OCI-LY7 (cell line): ENCODE data around the gene MAML3. TPM values are rescaled to one million over a fixed set of nuclear protein-coding genes. Genes with fewer than 3 reads are reported as not detected.

Experiments
- BruUV-seq: library from RNA; stranded (reverse); fragments of 400-500 nt; replicated peaks from 2 replicates; lab custom pipeline; 2021; lab: Mats Ljungman, UMichigan
- CTCF ChIA-PET: fragments of 300-600 bp; sonication (Branson Sonifier 250); formaldehyde crosslinking; loops from one replicate; lab custom pipeline; 2022; ENCODE audit warnings: antibody characterized with exemption; ENCODE audit not compliant: unreplicated experiment; lab: Charles Lee
- POLR2A ChIA-PET: fragments of 300-600 bp; sonication (Branson Sonifier 250); formaldehyde crosslinking; loops from one replicate; lab custom pipeline; 2022; ENCODE audit warnings: antibody characterized with exemption; lab: Charles Lee
- DNase-seq: peaks from one replicate; pipeline ENCODE4 v3.0.0-alpha.2; 2015; ENCODE audit warnings: low spot score
- H2AFZ ChIP-seq: fragments of 200-600 bp; sonication (generic), shearing (Covaris generic); 2 replicates; pipeline ENCODE4 v1.6.1; 2014; ENCODE audit warnings: mild to moderate bottlenecking, antibody characterized with exemption, low read length, moderate library complexity
- H3K27ac ChIP-seq: fragments of 200-600 bp; sonication (generic); 2 replicates; pipeline ENCODE4 v1.5.1; 2014; ENCODE audit warnings: mixed run types, low read depth, mild to moderate bottlenecking, moderate library complexity, low read length, inconsistent platforms; ENCODE audit not compliant: poor library complexity, severe bottlenecking
- H3K36me3 ChIP-seq: fragments of 200-600 bp; sonication (generic); 2 replicates; pipeline ENCODE4 v1.6.1; 2014; ENCODE audit warnings: mild to moderate bottlenecking, antibody characterized with exemption, low read length, moderate library complexity, mixed read lengths; ENCODE audit not compliant: insufficient read depth
- H3K4me1 ChIP-seq: fragments of 200-600 bp; sonication (generic); 2 replicates; pipeline ENCODE4 v1.5.1; 2014; ENCODE audit warnings: mild to moderate bottlenecking, low read length; ENCODE audit not compliant: insufficient read depth, poor library complexity, severe bottlenecking
- H3K4me2 ChIP-seq: fragments of 200-600 bp; sonication (generic); 2 replicates; pipeline ENCODE4 v1.6.1; 2014; ENCODE audit warnings: mild to moderate bottlenecking, low read length
- H3K4me3 ChIP-seq: fragments of 200-600 bp; sonication (generic); 2 replicates; pipeline ENCODE4 v1.5.1; 2014; ENCODE audit warnings: mild to moderate bottlenecking, low read depth, low read length; ENCODE audit not compliant: poor library complexity, severe bottlenecking
- H3K79me2 ChIP-seq: fragments of 200-600 bp; sonication (generic); 2 replicates; pipeline ENCODE4 v1.6.1; 2016; ENCODE audit warnings: low read depth, mild to moderate bottlenecking, low read length, moderate library complexity, mixed read lengths; ENCODE audit not compliant: insufficient read depth
- H3K9me2 ChIP-seq: fragments of 200-600 bp; sonication (generic); 2 replicates; pipeline ENCODE4 v1.6.1; 2016; ENCODE audit warnings: mild to moderate bottlenecking, low read length, mixed read lengths; ENCODE audit not compliant: insufficient read depth
- H3K9me3 ChIP-seq: fragments of 200-600 bp; sonication (generic); 2 replicates; pipeline ENCODE4 v1.6.1; 2014; ENCODE audit warnings: mild to moderate bottlenecking, mixed run types, low read length, mixed read lengths
- H4K20me1 ChIP-seq: fragments of 200-600 bp; sonication (generic); 2 replicates; pipeline ENCODE4 v1.6.1; 2014; ENCODE audit warnings: mild to moderate bottlenecking, antibody characterized with exemption, low read length, moderate library complexity, mixed read lengths; ENCODE audit not compliant: insufficient read depth
- EZH2phosphoT487 ChIP-seq: fragments of 200-600 bp; sonication (generic); IDR thresholded peaks from 2 replicates; pipeline ENCODE4 v1.6.1; 2018; ENCODE audit warnings: low read depth, borderline replicate concordance, mild to moderate bottlenecking, mixed run types, antibody characterized with exemption, low read length, moderate library complexity, mixed read lengths
- intact Hi-C: fragments of 100-400 bp; cut with micrococcal nuclease; formaldehyde crosslinking; loops from one replicate; pipeline ENCODE4 v1.10.0; 2022; ENCODE audit not compliant: unreplicated experiment
- total RNA-seq, 2 experiments: library from RNA; depleted of rRNA in 1 of 2; stranded (reverse); fragments of >200 nt in 1 of 2; shearing (Covaris generic) in 1 of 2; gene quantifications; 2 replicates each; pipeline ENCODE4 v1.2.3, GENCODE V29; 2014 to 2022
- TF ChIP-seq, protein P1 (sequence below): fragments of 200-600 bp; sonication (generic); conservative IDR thresholded peaks from 2 replicates; pipeline ENCODE4 v1.5.1; 2014; ENCODE audit warnings: mild to moderate bottlenecking, antibody characterized with exemption, low read length, moderate library complexity, mixed read lengths

MAML3 gene
- total RNA-seq, 2 experiments from 2014 or later = 0.80 to 1.2 TPM

DNA sequence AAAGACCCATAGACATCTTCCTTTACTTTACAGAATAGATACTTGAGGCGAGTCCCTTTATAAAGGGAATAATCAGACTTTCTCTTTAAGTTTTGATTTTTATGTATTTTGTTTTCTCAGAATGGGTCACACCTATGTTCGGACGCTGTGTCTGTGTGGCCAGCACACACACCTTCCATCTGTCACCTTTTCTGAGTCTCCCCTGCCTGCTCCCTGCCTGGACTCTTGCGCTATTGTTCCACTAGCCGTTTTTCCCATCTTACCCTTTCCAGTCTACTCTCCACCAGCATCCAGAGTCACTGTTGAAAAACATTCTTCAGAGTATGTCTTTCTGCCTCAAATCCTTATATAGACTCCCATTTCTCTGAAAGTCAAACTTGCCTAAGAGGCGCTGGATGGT is 236.1 kb downstream of the MAML3 start:
- Histone ChIP-seq H3K4me1 (no peaks in the 10 kb centered on the region), H3K27ac (no peak overlapping the region), H3K9me3 (no peaks in the 10 kb centered on the region), H3K79me2 (no peaks in the 10 kb centered on the region), H3K4me2 (no peak overlapping the region), H3K9me2 (no peaks in the 10 kb centered on the region), H2AFZ (no peak overlapping the region), H3K36me3 (no peaks in the 10 kb centered on the region), H3K4me3 (no peak overlapping the region), H4K20me1 (no peaks in the 10 kb centered on the region)
- intact Hi-C loops = no loop called here
- TF ChIP-seq, protein P1, sequence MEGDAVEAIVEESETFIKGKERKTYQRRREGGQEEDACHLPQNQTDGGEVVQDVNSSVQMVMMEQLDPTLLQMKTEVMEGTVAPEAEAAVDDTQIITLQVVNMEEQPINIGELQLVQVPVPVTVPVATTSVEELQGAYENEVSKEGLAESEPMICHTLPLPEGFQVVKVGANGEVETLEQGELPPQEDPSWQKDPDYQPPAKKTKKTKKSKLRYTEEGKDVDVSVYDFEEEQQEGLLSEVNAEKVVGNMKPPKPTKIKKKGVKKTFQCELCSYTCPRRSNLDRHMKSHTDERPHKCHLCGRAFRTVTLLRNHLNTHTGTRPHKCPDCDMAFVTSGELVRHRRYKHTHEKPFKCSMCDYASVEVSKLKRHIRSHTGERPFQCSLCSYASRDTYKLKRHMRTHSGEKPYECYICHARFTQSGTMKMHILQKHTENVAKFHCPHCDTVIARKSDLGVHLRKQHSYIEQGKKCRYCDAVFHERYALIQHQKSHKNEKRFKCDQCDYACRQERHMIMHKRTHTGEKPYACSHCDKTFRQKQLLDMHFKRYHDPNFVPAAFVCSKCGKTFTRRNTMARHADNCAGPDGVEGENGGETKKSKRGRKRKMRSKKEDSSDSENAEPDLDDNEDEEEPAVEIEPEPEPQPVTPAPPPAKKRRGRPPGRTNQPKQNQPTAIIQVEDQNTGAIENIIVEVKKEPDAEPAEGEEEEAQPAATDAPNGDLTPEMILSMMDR = no peak
- no peak for TF ChIP-seq EZH2phosphoT487
- ChIA-PET POLR2A (interaction anchor here (0.6 to 0.8 kb wide), 2 partner anchors 11 to 23 kb away, joined by 3 to 4 read pairs; no protein-coding TSS in a partner anchor), CTCF (no interaction called here)
- BruUV-seq = no TSS peak
- DNase-seq = no peak

DNA sequence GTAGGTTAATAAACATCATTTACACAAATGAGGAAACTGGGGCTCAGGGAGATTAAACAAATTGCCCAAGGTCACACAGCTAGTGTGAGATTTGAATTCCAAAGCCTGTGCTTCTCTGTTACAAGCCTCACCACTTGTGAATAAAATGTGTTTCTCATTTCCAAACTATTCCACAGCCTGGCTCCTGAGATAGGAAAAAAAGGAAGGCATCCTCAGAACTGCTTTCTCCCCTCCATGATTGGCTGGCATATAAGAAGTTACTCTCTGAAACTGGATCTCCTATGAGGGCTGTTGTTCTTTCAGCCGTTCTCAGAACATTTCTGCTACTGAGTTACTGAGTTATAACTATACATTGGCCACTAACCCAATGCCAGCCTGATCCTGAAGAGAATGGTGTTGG is 237.9 kb downstream of the MAML3 start:
- Histone ChIP-seq H3K9me2 (no peaks in the 10 kb centered on the region), H3K79me2 (no peaks in the 10 kb centered on the region), H4K20me1 (no peaks in the 10 kb centered on the region), H3K4me1 (no peaks in the 10 kb centered on the region), H3K36me3 (no peaks in the 10 kb centered on the region), H2AFZ (no peak overlapping the region), H3K9me3 (no peaks in the 10 kb centered on the region), H3K4me3 (no peak overlapping the region), H3K4me2 (no peak overlapping the region), H3K27ac (no peak overlapping the region)
- no TSS peak for BruUV-seq
- CTCF ChIA-PET = no interaction called here
- DNase-seq = no peak
- intact Hi-C loops = no loop called here
- POLR2A ChIA-PET = no interaction called here
- TF ChIP-seq, protein P1 = no peak
- no peak for TF ChIP-seq EZH2phosphoT487

DNA sequence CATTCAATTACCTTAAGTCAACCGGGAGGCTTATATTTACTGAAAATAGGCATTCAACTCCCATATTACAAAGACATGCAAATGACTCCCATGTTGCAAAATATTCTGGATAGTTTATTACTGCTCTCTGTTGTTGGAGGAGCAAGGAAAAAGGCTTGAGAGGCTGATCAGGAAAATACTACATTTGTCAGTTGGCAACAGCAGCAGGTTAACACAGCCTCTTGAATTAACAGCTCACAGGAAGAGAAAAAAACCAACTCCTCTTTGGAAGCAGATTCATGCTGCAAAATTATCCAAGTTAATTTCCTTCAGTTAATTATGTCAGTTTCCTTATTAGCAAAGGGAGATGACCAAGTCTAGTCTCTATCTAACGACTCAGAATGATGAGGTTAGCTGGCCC is 238.9 kb downstream of the MAML3 start:
- ChIA-PET CTCF (no interaction called here), POLR2A (interaction anchor here (1.0 kb wide), 1 partner anchor 263 kb away, joined by 3 read pairs; no protein-coding TSS in a partner anchor)
- no peaks in the 10 kb centered on the region for H4K20me1 ChIP-seq
- TF ChIP-seq, protein P1 = no peak
- no peak for TF ChIP-seq EZH2phosphoT487
- H3K4me1 ChIP-seq = no peaks in the 10 kb centered on the region
- H3K27ac ChIP-seq = no peak overlapping the region
- H3K9me2 ChIP-seq = no peaks in the 10 kb centered on the region
- H3K79me2 ChIP-seq = no peaks in the 10 kb centered on the region
- no peak overlapping the region for H2AFZ ChIP-seq
- BruUV-seq = no TSS peak
- H3K4me2 ChIP-seq = no peak overlapping the region
- intact Hi-C loops = no loop called here
- no peak for DNase-seq
- H3K4me3 ChIP-seq = no peak overlapping the region
- no peaks in the 10 kb centered on the region for H3K36me3 ChIP-seq
- no peaks in the 10 kb centered on the region for H3K9me3 ChIP-seq
